OCI-LY7 (cell line): Measurements from ENCODE around the gene RHOT2.

Experiments used
- CTCF ChIP-seq: fragments of 200-600 bp; sonication (generic); conservative IDR thresholded peaks from 2 replicates; pipeline ENCODE4 v1.5.1; 2014; ENCODE audit warnings: mild to moderate bottlenecking, antibody characterized with exemption, low read length, moderate library complexity, mixed read lengths
- EZH2phosphoT487 ChIP-seq: fragments of 200-600 bp; sonication (generic); IDR thresholded peaks from 2 replicates; pipeline ENCODE4 v1.6.1; 2018; ENCODE audit warnings: low read depth, borderline replicate concordance, mild to moderate bottlenecking, mixed run types, antibody characterized with exemption, low read length, moderate library complexity, mixed read lengths

GRCh38 chr16:622920-623280 lies 45.0 kb upstream of the RHOT2 start:
- no peak for TF ChIP-seq CTCF
- no peak for TF ChIP-seq EZH2phosphoT487
